ENCODE measurements around the gene CRAT. TPM values are rescaled to one million over a fixed set of nuclear protein-coding genes. Genes with fewer than 3 reads are reported as not detected.

CRAT gene
- total RNA-seq, result 10 to 100 TPM; 59.6 to 91.2 (median 67.5) TPM

DNA sequence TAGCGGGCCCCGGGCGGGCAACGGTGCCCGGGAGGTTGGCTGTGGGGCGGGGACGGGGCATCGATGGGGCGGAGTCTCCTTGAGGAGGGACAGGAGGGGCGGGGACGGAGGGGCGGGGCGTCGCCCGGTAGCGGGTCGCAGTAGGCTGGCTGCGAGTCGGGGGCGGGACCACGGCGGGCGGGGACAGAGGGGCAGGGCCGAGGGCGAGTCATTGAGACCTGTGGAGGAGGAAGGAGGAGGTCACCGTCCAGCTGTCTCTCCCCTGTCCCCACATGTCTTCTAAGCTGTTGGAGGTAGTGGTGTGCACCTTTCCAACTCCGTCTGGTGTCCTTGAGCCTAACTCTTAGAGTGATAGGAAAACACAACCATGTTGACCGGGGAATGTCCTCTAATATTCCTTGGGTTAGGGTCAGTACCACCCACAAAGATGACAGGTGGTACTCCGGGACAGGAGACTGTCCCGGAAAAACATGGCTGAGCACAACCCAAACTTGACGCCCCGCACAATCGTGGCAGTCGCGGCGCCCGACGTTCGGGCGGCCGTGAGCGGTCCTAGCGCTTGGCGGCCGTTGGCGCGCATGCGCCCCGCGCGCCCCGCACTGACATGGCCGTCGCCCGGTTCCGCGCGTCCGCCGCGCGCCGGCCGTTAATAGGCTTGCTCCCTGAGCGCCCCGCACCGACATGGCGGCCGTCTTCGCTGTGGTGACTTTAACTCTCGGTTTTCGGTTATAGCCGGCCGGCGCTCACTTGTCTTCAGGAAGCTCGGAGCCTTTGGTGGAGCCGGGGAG, at the start of gene CRAT, which contains the start of gene PTPA:
TSS of gene CRAT (minus strand) at position 54 of the 788 bp plus-strand sequence. CDS start 284 bp downstream, outside the sequence.
TSS of gene PTPA (plus strand) at position 676 of the 788 bp plus-strand sequence. CDS start 186 bp downstream, outside the sequence.
- no peaks in the 10 kb centered on the region for H3K9me3 ChIP-seq
- WGBS, 2 donors (ENCODE audit: low coverage in 1 of 2), result 0% methylated on average over 2 of the region's 77 CpGs
- ATAC-seq, result peak; percentile 91
- no peaks in the 10 kb centered on the region for H3K27me3 ChIP-seq
- H3K36me3 ChIP-seq, result peaks cover 0 to 22% of the 10 kb centered on the region in 2 donors
- peaks cover 0 to 62% (median 27%) of the 10 kb centered on the region in 3 donors for H3K4me1 ChIP-seq
- peak within 1 kb of the TSS; percentile 90 to 98 (median 96) for H3K27ac ChIP-seq
- TF ChIP-seq POLR2A (IDR thresholded peaks at IDR 0.05) (peak; percentile 76 to 88), EP300 (IDR thresholded peaks at IDR 0.05) (no peak), POLR2AphosphoS5 (IDR thresholded peaks at IDR 0.05) (peak; percentile 93)
- TF ChIP-seq, protein P1, sequence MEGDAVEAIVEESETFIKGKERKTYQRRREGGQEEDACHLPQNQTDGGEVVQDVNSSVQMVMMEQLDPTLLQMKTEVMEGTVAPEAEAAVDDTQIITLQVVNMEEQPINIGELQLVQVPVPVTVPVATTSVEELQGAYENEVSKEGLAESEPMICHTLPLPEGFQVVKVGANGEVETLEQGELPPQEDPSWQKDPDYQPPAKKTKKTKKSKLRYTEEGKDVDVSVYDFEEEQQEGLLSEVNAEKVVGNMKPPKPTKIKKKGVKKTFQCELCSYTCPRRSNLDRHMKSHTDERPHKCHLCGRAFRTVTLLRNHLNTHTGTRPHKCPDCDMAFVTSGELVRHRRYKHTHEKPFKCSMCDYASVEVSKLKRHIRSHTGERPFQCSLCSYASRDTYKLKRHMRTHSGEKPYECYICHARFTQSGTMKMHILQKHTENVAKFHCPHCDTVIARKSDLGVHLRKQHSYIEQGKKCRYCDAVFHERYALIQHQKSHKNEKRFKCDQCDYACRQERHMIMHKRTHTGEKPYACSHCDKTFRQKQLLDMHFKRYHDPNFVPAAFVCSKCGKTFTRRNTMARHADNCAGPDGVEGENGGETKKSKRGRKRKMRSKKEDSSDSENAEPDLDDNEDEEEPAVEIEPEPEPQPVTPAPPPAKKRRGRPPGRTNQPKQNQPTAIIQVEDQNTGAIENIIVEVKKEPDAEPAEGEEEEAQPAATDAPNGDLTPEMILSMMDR (IDR thresholded peaks at IDR 0.05), result peak in 2 of 4 experiments; percentile 11 to 18
- peak within 1 kb of the TSS; percentile 90 to 97 for H3K4me3 ChIP-seq

GRCh38 chr9:129156163-129156562, 45.6 kb upstream of the CRAT start:
- no peak for ATAC-seq
- Histone ChIP-seq H3K36me3 (peaks cover 0 to 38% of the 10 kb centered on the region in 2 donors), H3K4me1 (no peaks in the 10 kb centered on the region), H3K27ac (no peak overlapping the region), H3K4me3 (no peak overlapping the region), H3K9me3 (no peaks in the 10 kb centered on the region), H3K27me3 (no peaks in the 10 kb centered on the region)
- TF ChIP-seq POLR2A (IDR thresholded peaks at IDR 0.05), result no peak
- TF ChIP-seq, protein P1 (IDR thresholded peaks at IDR 0.05), result no peak
- 90% methylated on average over 2 of the region's 10 CpGs; no CpG with 5 or more reads in 1 of the 2 donors for WGBS, 2 donors (ENCODE audit: low coverage in 1 of 2)

- ATAC-seq, result no peak
- WGBS, 2 donors (ENCODE audit: low coverage in 1 of 2), result 53% methylated on average over 4 of the region's 16 CpGs; no CpG with 5 or more reads in 1 of the 2 donors
- Histone ChIP-seq H3K27me3 (no peaks in the 10 kb centered on the region), H3K9me3 (no peaks in the 10 kb centered on the region), H3K27ac (peak overlapping the region in 1 of 4 donors; percentile 35), H3K4me1 (peaks cover 0 to 3% (median 0%) of the 10 kb centered on the region in 3 donors), H3K4me3 (no peak overlapping the region), H3K36me3 (peaks cover 0 to 50% of the 10 kb centered on the region in 2 donors)
- TF ChIP-seq POLR2A (IDR thresholded peaks at IDR 0.05), result no peak
- no peak for TF ChIP-seq EP300 (IDR thresholded peaks at IDR 0.05)
- TF ChIP-seq, protein P1 (IDR thresholded peaks at IDR 0.05), result no peak
- no peak for TF ChIP-seq POLR2AphosphoS5 (IDR thresholded peaks at IDR 0.05)
These were observed 44.4 kb upstream of the CRAT start for GRCh38 chr9:129154866-129155477.

DNA sequence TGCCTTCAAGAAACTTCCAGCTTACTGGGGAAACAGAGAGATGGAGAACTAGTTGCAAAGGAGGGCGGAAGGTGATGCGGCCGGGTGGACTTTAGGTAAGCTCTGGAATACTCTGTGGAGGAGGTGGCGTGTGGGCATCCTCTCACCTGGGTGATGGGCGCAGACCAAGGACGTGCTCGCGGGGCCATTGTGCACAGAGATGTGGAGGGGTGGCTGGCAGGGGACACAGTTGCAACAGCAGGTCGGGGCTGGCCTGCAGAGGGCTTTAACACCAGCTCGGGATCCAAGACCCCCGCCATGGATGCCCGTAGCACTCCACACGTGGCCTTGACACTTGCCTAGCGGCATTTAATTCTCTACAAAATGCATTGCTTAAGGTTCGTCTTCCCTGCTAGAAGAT, 40.9 kb upstream of the CRAT start:
- H3K27me3 ChIP-seq, result no peaks in the 10 kb centered on the region
- peaks cover 0 to 77% of the 10 kb centered on the region in 2 donors for H3K36me3 ChIP-seq
- H3K9me3 ChIP-seq, result no peaks in the 10 kb centered on the region
- WGBS, 2 donors (ENCODE audit: low coverage in 1 of 2), result 79% methylated on average over 13 of the region's 15 CpGs; no CpG with 5 or more reads in 1 of the 2 donors
- no peak for ATAC-seq
- H3K4me1 ChIP-seq, result peaks cover 0 to 31% (median 16%) of the 10 kb centered on the region in 3 donors
- TF ChIP-seq, protein P1 (IDR thresholded peaks at IDR 0.05), result no peak
- TF ChIP-seq POLR2AphosphoS5 (IDR thresholded peaks at IDR 0.05) (no peak), EP300 (IDR thresholded peaks at IDR 0.05) (no peak), POLR2A (IDR thresholded peaks at IDR 0.05) (no peak)
- H3K27ac ChIP-seq, result peak overlapping the region in 2 of 4 donors; percentile 15 to 36
- no peak overlapping the region for H3K4me3 ChIP-seq
